AG08395 (cell line): Measurements from ENCODE around the gene STK39.

Source experiments
- DNase-seq: peaks from one replicate; pipeline ENCODE4 v3.0.0; 2012; ENCODE audit warnings: mixed read lengths, low spot score

The STK39 gene

DNA sequence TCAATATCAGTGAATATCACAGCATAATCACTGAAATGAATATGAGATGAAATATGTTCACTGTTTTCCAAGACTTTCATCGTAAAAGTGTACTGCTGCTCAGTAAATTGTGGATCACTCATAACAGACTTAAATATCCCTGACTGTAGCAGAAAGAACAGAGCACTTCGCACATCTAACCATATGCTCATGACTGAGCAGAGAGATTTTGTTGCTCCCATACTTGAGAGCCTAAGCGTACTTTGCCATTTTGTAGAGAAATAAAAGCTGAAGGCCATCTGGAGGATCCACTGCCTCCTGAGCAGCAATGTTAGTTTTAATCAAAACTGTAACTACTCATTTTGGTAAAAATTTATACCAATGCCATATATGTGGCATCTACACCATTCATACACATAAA is 243.5 kb downstream of the STK39 start:
- DNase-seq: no peak

GRCh38 chr2:168002021-168002553 is 245.3 kb downstream of the STK39 start:
- peak; percentile 18 for DNase-seq

- DNase-seq: no peak
These were observed 255.1 kb downstream of the STK39 start for GRCh38 chr2:167992278-167992677.

DNA sequence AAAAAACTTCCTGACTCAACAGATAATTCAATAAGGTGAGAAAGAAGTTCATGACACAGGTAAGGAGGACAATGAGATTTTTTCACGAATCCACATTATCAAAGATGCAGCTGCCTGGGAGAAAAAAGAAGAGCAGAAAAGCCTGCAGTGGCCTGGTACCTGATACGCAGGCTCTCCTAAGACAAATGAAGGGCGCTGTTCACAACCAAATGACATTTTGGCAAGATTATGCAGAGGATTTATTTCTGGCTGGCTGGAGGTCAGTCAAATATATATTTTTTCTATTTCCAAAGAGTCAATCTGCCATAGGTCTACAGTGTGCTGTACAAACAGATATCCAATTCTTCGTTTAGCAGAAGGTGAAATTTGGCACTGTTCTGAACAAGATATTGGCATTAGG is 257.3 kb downstream of the STK39 start:
- DNase-seq: no peak

DNA sequence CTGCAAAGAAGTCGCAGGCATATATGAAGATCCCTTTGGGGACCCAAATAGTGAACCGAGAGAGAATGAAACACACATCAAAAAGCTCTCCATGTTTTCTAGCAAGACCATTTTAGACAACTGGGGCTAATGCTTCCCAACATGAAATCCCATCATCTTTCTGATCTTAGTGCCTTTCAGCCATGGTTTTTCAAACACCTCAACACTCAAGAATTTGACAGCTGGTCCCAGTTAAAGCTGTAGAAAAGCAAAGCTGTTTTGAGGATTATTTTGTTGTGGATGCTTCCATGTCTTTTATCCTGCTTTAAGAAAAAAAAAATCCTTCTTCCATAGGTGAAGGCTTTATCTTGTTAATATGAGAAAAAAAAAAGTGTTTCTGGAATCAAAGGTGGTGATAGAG is 259.1 kb downstream of the STK39 start:
- DNase-seq: peak; percentile 6

DNA sequence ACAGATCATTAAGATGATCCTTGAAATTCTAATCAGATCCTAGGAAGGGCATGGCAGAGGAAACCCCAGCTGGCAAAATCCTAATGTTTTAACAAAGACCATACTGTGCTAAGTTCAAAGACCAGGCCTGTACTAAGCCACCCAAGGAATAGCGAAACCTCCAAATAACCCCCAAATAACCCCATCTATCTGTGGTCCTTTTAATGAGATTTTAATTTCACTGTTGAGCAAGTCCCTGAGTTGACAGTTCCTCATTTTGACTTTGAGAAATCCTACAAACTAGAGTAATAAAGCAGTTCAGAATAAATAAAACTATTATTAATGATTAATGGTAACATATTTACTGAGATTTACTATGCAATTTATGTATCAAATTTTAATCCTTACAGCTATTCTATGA is 259.8 kb downstream of the STK39 start:
- no peak for DNase-seq

GRCh38 chr2:167987026-167987425 is 260.4 kb downstream of the STK39 start:
- DNase-seq: no peak

DNA sequence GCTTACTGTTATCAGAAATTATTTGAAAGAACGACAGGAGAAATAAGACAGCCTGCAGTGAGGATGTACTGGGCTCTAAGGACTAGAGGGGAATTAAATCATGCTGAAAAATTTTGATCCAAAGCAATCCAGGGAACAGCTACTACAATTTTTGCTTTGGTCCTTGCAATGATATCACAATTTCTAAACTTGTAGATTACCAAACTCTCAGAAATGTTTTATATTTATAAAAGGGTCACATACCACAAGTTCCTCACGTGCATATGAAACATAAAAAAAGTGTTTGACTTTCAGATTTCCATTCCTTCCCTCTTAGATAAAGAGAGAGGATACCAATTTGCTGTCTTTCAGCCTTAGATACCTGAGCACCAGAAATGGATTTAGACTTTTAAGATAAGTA is 261.2 kb downstream of the STK39 start:
- DNase-seq: no peak

DNA sequence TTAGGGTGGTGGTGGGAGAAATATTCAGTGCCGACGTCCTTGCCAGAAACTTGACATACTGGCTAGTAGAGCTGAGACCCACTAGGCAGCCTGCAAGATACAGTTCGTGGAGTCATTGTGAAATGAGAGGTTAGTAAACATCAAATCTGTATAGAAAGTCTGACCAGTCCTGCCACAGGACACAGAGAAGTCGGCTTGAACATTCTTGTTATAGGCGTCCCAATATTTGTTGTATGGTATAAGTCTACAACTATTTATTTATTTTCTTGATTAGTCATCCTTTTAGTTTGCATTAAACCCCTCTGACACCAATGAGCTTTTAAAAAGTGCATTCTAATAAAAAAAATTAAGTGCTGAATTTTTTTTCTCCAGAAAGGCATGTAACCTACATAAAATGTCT is 265.4 kb downstream of the STK39 start:
- no peak for DNase-seq

DNA sequence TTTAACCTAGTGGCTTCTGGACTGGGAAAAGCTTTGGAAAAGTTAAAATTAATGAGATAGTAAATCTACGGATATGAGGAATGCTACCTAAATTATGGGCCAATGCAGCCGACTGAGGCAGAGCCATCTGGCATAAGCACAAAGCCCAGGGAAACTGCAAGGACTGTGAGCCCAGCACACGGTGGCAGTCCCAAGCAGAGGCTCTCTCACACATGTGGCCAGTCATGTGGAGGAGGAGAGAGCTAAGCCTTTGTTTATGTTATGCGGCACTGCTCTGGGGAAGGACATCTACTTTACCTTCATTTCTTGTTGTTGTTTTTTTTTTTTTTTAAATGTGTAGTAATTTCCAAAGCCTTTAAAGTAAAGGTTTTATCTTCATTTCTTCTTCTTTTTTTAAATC is 267.0 kb downstream of the STK39 start:
- no peak for DNase-seq

DNA sequence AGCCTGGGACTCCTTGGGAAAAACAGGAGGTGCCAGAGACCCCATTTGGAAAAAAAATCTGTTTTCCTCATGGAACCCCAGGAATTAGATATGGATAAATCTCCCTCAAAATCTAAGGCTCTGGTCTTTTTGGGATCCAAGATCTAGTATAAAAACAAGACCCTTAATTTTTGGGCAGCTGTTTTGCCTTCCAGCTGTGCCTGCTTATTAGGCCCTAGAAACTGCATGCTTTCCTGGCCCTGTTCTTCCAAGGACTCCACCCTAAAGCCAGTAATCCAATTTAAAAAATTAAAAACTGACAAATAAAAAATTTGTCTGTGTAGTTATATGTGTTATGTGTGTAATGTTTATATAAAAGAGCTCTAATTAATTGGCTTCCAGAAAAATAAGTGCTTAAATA is 274.6 kb downstream of the STK39 start:
- DNase-seq: no peak

DNA sequence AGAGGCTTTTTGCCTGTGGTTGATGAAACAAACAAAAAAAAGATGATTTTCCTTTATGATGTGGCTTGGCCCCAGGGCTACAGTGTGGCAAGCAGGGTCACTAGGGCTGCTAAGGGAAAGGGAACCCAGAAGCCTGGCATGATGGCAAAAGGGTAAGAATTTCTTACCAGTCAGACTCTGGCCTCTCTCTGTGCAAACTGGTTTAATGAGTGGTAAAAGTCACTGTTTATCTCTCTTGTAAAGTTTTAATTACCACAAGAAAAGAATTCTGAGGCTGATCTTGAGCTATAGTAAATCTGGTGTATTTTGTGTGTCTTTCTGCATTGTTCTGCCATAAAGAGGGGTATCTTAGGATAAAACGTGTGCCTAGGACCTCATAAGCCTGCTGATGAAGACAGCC is 275.4 kb downstream of the STK39 start:
- no peak for DNase-seq

DNA sequence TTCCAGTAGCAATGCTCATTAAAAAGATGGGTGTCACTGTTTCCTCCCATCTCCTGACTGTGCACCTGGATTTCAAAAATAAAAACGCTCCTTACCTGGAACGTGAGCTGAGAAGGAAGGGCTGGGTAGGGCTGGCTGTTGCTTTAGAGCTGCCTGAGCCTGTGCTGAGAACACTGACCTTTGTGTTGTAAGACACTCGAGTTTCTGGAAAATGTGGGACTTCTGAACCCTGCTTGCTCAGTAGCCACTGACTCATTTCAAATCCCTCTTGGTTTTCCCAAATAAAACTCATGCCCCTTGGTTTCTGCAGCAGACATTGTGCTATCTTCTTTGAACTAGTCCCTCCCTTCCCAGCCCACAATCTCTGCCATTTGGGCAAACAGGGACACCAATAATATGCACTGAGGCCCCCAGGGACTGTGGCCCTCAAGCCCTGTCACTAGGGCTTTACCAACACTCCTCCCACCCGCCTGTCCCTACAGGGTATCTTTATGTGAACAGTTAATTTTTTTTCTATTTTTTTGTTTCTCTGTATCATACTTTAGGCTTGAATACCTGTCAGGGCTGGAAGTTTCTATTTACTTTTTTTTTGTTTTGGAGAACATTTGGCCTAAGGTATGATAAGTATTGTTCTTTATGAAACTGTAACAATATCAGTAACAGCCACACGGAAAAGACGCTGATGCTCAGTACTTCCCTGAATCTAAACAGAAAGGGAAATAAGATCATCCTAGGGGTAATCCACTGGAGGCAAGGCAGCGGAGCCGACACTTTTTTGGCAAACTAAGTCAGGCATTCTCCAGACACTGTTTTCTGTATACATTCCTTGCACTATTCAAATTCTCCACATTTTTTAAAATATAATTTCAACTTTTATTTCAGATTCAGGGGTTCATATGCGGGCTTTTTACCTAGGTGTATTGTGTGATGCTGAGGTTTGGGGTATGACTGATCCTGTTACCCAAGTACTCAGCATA is 280.2 kb downstream of the STK39 start:
- DNase-seq: no peak

GRCh38 chr2:167965907-167966761 is 281.3 kb downstream of the STK39 start:
- no peak for DNase-seq

DNA sequence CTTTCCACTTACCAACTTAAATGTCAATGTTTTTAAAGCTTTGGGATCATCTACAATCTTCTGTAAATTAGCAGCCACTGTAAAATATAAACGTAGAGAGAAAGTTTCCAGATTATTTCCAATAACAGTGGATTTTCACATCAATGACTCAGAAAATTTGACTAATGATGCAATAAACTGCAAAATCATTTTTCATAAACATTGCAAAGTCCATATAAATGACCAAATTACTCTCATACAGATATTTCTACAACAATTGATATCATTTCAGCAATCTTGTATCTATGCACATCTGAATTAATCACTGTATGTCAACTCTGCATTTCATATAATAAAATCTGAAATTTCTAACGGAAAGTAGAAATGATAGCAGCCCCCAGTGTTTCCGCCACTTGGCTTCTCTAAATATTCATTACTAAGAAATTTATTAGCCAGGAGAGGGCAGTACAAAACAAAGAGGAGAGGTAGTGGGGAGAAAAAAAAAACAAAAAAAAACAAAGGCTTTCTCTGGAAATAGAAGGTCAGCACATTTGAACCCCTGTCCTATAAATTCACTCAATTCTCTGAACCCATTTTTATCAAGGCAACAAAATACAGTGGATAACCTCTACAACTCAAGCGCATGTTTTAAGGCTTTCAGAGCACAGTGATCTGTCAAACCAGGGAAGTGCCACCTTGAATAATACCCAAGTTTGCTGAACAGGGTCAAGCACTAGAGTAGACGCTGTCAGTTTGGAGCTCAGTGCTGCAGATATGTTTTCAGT is 282.6 kb downstream of the STK39 start:
- DNase-seq: no peak

DNA sequence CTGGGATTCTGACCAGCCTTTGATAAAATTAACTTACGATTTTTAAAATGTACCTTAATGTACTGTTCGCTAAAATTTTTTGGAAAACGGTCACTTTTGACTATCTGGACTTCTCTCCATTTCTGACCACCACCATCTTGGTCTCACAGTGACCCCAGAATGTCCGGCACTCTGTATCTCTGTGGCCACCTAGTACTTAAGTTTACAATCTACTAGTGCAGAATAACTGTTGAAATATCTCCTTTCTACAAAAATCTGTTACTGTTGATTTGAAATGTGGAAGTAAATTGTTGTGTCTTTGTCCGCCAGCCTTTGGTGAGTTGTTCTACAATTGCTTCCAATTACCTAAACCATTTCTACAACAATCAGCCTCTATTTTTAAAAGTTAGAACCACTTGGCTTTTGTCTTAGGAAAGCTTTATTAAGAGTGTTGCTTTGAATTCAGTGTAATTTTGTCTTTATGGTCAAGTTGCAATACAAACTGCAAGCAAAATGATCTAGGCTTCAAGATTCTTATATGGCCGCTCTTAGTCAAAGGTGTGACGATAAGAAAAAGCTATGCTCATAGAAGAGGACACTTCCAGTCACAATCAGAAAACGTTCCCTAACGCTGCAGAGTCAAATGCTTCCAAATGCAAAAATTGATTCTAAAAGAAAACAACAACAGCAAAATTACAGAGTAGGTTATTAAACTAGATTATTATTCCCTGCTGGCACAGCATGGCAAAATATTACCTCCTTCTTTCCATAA is 283.3 kb downstream of the STK39 start:
- DNase-seq: no peak

GRCh38 chr2:167962436-167963226 is 284.8 kb downstream of the STK39 start:
- no peak for DNase-seq

- DNase-seq: no peak
These were observed 285.8 kb downstream of the STK39 start for GRCh38 chr2:167961536-167962048.

- no peak for DNase-seq
These were observed 287.2 kb downstream of the STK39 start for GRCh38 chr2:167960089-167960747.

DNA sequence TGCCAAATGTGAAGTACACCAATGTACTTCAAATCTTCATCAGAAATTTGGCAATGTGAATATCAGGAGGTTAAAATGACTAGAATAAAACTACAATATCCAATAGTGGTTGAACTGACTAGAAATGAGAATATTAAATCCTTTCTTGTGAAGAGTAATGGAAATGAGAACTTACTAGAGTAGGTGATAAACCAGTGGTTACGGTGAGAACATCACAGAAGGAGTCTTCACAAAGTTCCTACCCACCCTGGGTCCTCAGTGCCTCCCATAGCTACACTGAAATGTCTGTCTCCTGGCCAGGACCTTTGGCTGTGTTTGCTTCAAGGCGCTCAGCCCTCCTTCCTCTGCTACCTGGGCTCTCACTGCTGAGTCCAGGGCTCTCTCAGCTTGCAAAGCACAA is 289.7 kb downstream of the STK39 start:
- no peak for DNase-seq
